ENCODE data around the gene TEKT5. TPM values are rescaled to one million over a fixed set of nuclear protein-coding genes. Genes with fewer than 3 reads are reported as not detected.

Gene TEKT5
- total and polyA plus RNA-seq, 9 of the 15 experiments (the other 6 are each of a cell fraction or from before 2014, with no cell fraction given), result 0.10 to 0.19 TPM; not detected in 7

GRCh38 chr16:10708969-10709368 is 14.2 kb upstream of the TEKT5 start:
- no peaks in the 10 kb centered on the region for H3K79me2 ChIP-seq (ENCODE audit: control insufficient read depth, insufficient read depth, low read length)
- ATAC-seq (no peak), DNase-seq (ENCODE audit: extremely low read depth in 1 of 4, low spot score in 3 of 4) (no peak), FAIRE-seq (no peak)
- BruUV-seq (replicated peaks), result no TSS peak
- H3K36me3 ChIP-seq (ENCODE audit: control insufficient read depth, insufficient read depth, low read length), result no peaks in the 10 kb centered on the region
- H3K4me3 ChIP-seq, result no peak overlapping the region
- no peak overlapping the region for H3K9ac ChIP-seq (ENCODE audit: insufficient read depth in 1 of 2, low read depth in 2 of 2, low read length in 2 of 2)
- H3K4me2 ChIP-seq (ENCODE audit: insufficient read depth, low read length), result no peak overlapping the region
- in situ Hi-C loops (cut with MboI), result no loop called here
- ChIA-PET CTCF (ENCODE audit: low intra/inter-chr PET ratio) (no interaction called here), POLR2A (no interaction called here)
- TF ChIP-seq CHD4 (IDR thresholded peaks at IDR 0.05; ENCODE audit: insufficient read depth, insufficient replicate concordance, low read depth, low read length, poor library complexity, severe bottlenecking) (no peak), RHOXF2B (CRISPR knock-in tag; conservative IDR thresholded peaks at IDR 0.05) (no peak), RNF2 (IDR thresholded peaks at IDR 0.05) (no peak), NONO (IDR thresholded peaks at IDR 0.05; ENCODE audit: low read depth in 2 of 2, low read length in 1 of 2) (no peak), CHCHD3 (CRISPR knock-in tag; IDR thresholded peaks at IDR 0.05) (no peak), KDM5B (IDR thresholded peaks at IDR 0.05; ENCODE audit: insufficient replicate concordance, low read depth, low read length) (no peak), CTCF (IDR thresholded peaks at IDR 0.05 in 2 of 3, conservative IDR thresholded peaks at IDR 0.05 in 1 of 3; ENCODE audit: insufficient read depth in 2 of 3, low read depth in 1 of 3, low read length in 3 of 3) (no peak), ZNF764 (CRISPR knock-in tag; IDR thresholded peaks at IDR 0.05; ENCODE audit: low read depth) (no peak), AFF1 (IDR thresholded peaks at IDR 0.05; ENCODE audit: low read depth in 1 of 2, partially characterized antibody in 2 of 2) (no peak), NRF1 (conservative IDR thresholded peaks at IDR 0.05 in 1 of 2, IDR thresholded peaks at IDR 0.05 in 1 of 2) (no peak), ZNF592 (IDR thresholded peaks at IDR 0.05) (no peak), ZNF347 (CRISPR knock-in tag; IDR thresholded peaks at IDR 0.05; ENCODE audit: low read depth) (no peak)
- H3K4me1 ChIP-seq (replicated peaks in 1 of 2; ENCODE audit: control insufficient read depth in 2 of 2, insufficient read depth in 2 of 2, low read length in 2 of 2), result no peaks in the 10 kb centered on the region
- intact Hi-C loops (cut with micrococcal nuclease), result no loop called here
- H3K9me3 ChIP-seq (replicated peaks; ENCODE audit: control insufficient read depth, insufficient read depth, low read depth, low read length), result peaks cover 2% of the 10 kb centered on the region
- no peak overlapping the region for H2AFZ ChIP-seq (ENCODE audit: low read depth, low read length)
- H3K27me3 ChIP-seq (ENCODE audit: control insufficient read depth in 2 of 2, insufficient read depth in 2 of 2, low read length in 2 of 2), result 0 out of 5 replicates have a peak, but pooled peaks cover 3 to 4% of the 10 kb centered on the region in 2 experiments
- 4% methylated on average over 4 of the region's 4 CpGs for WGBS (ENCODE audit: insufficient coverage, low coverage, missing lambda C conversion rate)
- H3K9me1 ChIP-seq (ENCODE audit: control insufficient read depth, insufficient read depth, low read length), result no peaks in the 10 kb centered on the region
- H4K20me1 ChIP-seq (replicated peaks; ENCODE audit: control insufficient read depth, insufficient read depth, low read length), result no peaks in the 10 kb centered on the region
- H3K27ac ChIP-seq (ENCODE audit: extremely low read depth, low read depth, low read length), result no peak overlapping the region
